ENCODE results near the gene TSPYL6.
A peak's percentile ranks its signal among the peaks of the same experiment; 100 is the strongest.

TSPYL6 gene

GRCh38 chr2:54255230-54256090 lies 569 bp downstream of the TSPYL6 start:
- DNase-seq, result no peak

GRCh38 chr2:54254180-54254579 lies 1.8 kb downstream of the TSPYL6 start:
- no peak for DNase-seq

- no peak for DNase-seq
These were observed 6.4 kb downstream of the TSPYL6 start for GRCh38 chr2:54249629-54250028.

- no peak for DNase-seq
These were observed 8.9 kb downstream of the TSPYL6 start for GRCh38 chr2:54247115-54247514.

- DNase-seq, result no peak
These were observed 15.2 kb downstream of the TSPYL6 start for GRCh38 chr2:54240515-54241469.

- no peak for DNase-seq
These were observed 16.6 kb downstream of the TSPYL6 start for GRCh38 chr2:54239427-54239826.

- DNase-seq, result no peak
These were observed 18.6 kb downstream of the TSPYL6 start for GRCh38 chr2:54237428-54237827.

- DNase-seq, result no peak
These were observed 22.0 kb downstream of the TSPYL6 start for GRCh38 chr2:54233832-54234649.

GRCh38 chr2:54228945-54229344 lies 27.1 kb downstream of the TSPYL6 start:
- DNase-seq, result no peak

- DNase-seq, result no peak
These were observed 28.2 kb downstream of the TSPYL6 start for GRCh38 chr2:54227798-54228197.

- DNase-seq, result no peak
These were observed 29.8 kb downstream of the TSPYL6 start for GRCh38 chr2:54226260-54226659.

- no peak for DNase-seq
These were observed 31.0 kb downstream of the TSPYL6 start for GRCh38 chr2:54224997-54225396.

GRCh38 chr2:54213082-54213481 lies 42.9 kb downstream of the TSPYL6 start:
- no peak for DNase-seq

GRCh38 chr2:54212456-54212855 lies 43.6 kb downstream of the TSPYL6 start:
- peak; percentile 6 for DNase-seq

- DNase-seq, result no peak
These were observed 46.6 kb downstream of the TSPYL6 start for GRCh38 chr2:54209379-54209778.

GRCh38 chr2:54208364-54209240 lies 47.4 kb downstream of the TSPYL6 start:
- no peak for DNase-seq

GRCh38 chr2:54207666-54208195 lies 48.3 kb downstream of the TSPYL6 start:
- no peak for DNase-seq

GRCh38 chr2:54206596-54206995 lies 49.4 kb downstream of the TSPYL6 start:
- peak; percentile 6 for DNase-seq

- DNase-seq, result no peak
These were observed 51.6 kb downstream of the TSPYL6 start for GRCh38 chr2:54204476-54204875.
